Measurements from ENCODE around the gene CENPS. TPM values are rescaled to one million over a fixed set of nuclear protein-coding genes. Genes with fewer than 3 reads are reported as not detected.

Gene CENPS
- total and polyA plus RNA-seq, 9 of the 15 experiments (the other 6 are each of a cell fraction or from before 2014, with no cell fraction given), result 10.2 to 36.0 (median 26.0) TPM

DNA sequence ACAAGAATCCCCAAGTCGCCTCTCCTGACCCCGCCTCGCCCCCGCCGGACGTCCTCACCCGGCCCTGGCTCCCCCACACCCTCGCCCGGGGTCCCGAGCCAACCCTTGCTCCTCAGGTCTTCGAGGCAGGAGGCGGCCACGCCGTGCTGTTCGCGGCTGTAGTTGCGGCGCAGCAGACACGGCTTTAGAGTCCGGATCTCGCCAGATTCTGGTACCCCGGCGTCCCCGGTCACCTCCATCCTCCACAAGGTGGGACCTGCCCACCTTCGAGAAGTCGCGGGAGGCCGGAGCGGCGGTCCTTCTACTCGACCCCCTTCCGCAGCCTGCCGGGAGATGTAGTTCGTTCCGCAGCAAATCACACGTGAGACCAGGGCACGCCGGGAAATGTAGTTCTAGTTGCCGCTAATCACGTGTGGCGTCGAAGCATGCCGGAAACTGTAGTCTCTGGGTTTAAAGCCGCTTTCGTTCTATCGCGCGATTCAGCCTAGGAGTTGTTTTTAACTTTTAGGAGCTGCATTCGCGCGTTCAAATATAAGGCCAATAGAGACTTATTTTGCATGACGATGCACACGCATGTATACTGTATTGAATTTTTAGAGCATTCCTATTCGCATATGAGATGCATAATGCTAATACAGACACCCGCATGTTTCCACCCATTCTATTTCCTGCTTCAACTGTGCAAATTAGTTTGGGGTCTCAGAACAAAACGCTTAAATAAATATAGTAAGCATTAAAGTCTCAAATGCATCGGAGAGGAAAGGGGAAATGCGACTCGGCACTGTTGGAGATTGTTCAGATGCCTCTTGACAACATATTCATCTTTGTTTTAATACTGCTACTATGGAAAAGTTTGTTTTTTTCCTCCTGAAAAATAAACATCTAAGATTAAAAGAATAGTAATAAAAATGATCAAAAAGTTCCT is 42.2 kb downstream of the CENPS start, which contains the start of gene DFFA (continued):
- TF ChIP-seq, protein P1, sequence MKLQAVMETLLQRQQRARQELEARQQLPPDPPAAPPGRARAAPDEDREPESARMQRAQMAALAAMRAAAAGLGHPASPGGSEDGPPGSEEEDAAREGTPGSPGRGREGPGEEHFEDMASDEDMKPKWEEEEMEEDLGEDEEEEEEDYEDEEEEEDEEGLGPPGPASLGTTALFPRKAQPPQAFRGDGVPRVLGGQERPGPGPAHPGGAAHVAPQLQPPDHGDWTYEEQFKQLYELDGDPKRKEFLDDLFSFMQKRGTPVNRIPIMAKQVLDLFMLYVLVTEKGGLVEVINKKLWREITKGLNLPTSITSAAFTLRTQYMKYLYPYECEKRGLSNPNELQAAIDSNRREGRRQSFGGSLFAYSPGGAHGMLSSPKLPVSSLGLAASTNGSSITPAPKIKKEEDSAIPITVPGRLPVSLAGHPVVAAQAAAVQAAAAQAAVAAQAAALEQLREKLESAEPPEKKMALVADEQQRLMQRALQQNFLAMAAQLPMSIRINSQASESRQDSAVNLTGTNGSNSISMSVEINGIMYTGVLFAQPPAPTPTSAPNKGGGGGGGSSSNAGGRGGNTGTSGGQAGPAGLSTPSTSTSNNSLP (IDR thresholded peaks at IDR 0.05; ENCODE audit: borderline replicate concordance, low read depth, low read length), result no peak
- TF ChIP-seq, protein P2, sequence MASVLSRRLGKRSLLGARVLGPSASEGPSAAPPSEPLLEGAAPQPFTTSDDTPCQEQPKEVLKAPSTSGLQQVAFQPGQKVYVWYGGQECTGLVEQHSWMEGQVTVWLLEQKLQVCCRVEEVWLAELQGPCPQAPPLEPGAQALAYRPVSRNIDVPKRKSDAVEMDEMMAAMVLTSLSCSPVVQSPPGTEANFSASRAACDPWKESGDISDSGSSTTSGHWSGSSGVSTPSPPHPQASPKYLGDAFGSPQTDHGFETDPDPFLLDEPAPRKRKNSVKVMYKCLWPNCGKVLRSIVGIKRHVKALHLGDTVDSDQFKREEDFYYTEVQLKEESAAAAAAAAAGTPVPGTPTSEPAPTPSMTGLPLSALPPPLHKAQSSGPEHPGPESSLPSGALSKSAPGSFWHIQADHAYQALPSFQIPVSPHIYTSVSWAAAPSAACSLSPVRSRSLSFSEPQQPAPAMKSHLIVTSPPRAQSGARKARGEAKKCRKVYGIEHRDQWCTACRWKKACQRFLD (CRISPR knock-in tag; IDR thresholded peaks at IDR 0.05), result peak; percentile 97
- TF ChIP-seq ZNF324 (CRISPR knock-in tag; IDR thresholded peaks at IDR 0.05), result no peak
- TF ChIP-seq ELF4 (CRISPR knock-in tag; IDR thresholded peaks at IDR 0.05), result no peak
- TF ChIP-seq ZNF644 (tag; IDR thresholded peaks at IDR 0.05; ENCODE audit: low read depth), result peak; percentile 98
- peak; percentile 74; the same call in 1 of the 2 replicates for TF ChIP-seq FOXJ2 (tag; IDR thresholded peaks at IDR 0.05)
- no peak for TF ChIP-seq TAL1 (IDR thresholded peaks at IDR 0.05)
- TF ChIP-seq, protein P3, sequence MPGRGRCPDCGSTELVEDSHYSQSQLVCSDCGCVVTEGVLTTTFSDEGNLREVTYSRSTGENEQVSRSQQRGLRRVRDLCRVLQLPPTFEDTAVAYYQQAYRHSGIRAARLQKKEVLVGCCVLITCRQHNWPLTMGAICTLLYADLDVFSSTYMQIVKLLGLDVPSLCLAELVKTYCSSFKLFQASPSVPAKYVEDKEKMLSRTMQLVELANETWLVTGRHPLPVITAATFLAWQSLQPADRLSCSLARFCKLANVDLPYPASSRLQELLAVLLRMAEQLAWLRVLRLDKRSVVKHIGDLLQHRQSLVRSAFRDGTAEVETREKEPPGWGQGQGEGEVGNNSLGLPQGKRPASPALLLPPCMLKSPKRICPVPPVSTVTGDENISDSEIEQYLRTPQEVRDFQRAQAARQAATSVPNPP (IDR thresholded peaks at IDR 0.05; ENCODE audit: borderline replicate concordance, insufficient read depth, insufficient read length), result no peak
- TF ChIP-seq, protein P4, sequence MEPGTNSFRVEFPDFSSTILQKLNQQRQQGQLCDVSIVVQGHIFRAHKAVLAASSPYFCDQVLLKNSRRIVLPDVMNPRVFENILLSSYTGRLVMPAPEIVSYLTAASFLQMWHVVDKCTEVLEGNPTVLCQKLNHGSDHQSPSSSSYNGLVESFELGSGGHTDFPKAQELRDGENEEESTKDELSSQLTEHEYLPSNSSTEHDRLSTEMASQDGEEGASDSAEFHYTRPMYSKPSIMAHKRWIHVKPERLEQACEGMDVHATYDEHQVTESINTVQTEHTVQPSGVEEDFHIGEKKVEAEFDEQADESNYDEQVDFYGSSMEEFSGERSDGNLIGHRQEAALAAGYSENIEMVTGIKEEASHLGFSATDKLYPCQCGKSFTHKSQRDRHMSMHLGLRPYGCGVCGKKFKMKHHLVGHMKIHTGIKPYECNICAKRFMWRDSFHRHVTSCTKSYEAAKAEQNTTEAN (CRISPR knock-in tag; IDR thresholded peaks at IDR 0.05), result peak; percentile 86
- peak; percentile 51 for TF ChIP-seq ELF2 (CRISPR knock-in tag; IDR thresholded peaks at IDR 0.05)
- no peak for TF ChIP-seq NFXL1 (CRISPR knock-in tag; IDR thresholded peaks at IDR 0.05)
- peak; percentile 63 to 94; a peak in 3 of 4 replicates for TF ChIP-seq TEAD1 (CRISPR knock-in tag; IDR thresholded peaks at IDR 0.05)
- no peak for TF ChIP-seq ZNF780A (CRISPR knock-in tag; IDR thresholded peaks at IDR 0.05)
- TF ChIP-seq, protein P5, sequence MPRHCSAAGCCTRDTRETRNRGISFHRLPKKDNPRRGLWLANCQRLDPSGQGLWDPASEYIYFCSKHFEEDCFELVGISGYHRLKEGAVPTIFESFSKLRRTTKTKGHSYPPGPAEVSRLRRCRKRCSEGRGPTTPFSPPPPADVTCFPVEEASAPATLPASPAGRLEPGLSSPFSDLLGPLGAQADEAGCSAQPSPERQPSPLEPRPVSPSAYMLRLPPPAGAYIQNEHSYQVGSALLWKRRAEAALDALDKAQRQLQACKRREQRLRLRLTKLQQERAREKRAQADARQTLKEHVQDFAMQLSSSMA (CRISPR knock-in tag; IDR thresholded peaks at IDR 0.05), result no peak
- TF ChIP-seq TAF15 (IDR thresholded peaks at IDR 0.05; ENCODE audit: low read depth, low read length), result no peak
- no peak for TF ChIP-seq MEIS2 (IDR thresholded peaks at IDR 0.05; ENCODE audit: partially characterized antibody)
- peak; percentile 97 for TF ChIP-seq CREM (IDR thresholded peaks at IDR 0.05; ENCODE audit: low read depth)
- TF ChIP-seq, protein P6, sequence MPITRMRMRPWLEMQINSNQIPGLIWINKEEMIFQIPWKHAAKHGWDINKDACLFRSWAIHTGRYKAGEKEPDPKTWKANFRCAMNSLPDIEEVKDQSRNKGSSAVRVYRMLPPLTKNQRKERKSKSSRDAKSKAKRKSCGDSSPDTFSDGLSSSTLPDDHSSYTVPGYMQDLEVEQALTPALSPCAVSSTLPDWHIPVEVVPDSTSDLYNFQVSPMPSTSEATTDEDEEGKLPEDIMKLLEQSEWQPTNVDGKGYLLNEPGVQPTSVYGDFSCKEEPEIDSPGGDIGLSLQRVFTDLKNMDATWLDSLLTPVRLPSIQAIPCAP (CRISPR knock-in tag; IDR thresholded peaks at IDR 0.05; ENCODE audit: borderline replicate concordance), result no peak

Data from K562 (cell line).